Fibroblast of skin of abdomen (primary cell): Measurements from ENCODE around the gene OR2B6.

Experiments used
- DNase-seq: peaks from one replicate; pipeline ENCODE4 v3.0.0-alpha.2; 2013

The OR2B6 gene

DNA sequence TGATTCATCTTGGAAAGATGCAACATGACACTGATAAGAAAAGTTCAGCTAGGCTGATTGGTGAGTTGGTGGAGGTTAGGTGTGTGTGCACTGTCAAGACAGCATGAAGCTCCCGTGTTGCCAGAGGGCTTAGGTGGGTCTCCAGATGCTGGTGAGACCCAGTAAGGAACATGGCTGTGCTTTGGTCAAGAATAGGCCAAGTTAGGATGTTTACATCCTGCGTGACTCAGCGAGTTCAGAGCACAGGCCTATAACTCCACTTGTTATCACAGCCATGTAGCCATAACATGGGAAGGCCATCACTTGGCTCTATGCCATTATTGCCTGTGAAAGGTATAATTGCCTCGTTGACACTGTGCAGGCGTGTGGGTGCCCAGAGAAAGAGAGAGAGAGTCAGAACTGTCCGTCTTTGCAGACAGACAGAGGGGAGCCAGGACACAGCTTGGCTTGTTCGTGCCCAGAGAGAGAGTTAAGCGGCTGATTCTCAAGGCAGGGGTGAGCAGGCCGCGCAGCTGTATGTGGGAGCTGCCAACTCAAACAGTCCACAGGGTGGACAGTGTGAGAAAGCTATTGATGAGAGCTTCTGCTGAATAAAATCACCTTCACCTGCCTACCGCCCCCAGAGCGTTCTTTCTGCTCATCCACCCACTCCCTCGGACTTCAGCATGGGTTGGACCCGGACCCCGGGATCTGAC lies 43.5 kb downstream of the OR2B6 start:
- no peak for DNase-seq

GRCh38 chr6:28001351-28001750 lies 44.3 kb downstream of the OR2B6 start:
- DNase-seq, result no peak

DNA sequence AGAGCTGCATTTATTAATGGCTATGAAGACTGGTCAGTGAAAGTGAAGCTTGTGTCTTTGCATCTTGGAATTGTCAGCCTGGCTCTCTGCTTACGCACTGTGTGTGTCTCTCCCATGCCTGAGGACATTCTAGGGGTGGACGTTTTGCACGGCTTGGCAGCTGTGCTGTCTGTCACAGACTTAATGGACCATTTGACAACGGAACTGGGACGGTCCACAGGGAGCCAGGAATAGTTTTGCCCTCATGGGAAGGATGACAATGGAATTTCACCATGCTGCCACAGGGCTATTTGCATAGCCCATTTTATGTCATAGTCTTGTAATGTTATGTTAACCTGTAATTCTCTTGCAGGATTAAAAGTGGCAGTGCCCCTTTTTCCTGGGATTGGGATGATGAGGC lies 44.7 kb downstream of the OR2B6 start:
- no peak for DNase-seq

DNA sequence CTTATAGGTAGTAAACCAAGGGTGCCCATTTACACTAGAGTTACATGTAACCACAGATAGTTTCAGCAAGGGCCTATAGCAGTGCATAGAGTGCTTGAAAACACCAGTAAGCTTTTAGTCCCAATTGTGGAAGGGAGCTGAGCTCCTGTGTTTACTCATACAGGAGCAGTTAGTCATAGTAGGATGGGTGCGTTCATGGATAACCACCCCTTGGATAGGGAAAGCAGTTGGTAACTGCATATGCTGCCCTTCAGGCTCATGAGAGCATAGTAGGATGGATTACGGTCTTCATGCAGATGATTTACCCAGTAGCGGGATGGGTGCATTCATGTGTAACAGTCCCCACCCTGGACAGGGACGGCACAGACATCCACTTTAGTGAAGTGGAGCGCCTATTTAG lies 45.1 kb downstream of the OR2B6 start:
- no peak for DNase-seq

DNA sequence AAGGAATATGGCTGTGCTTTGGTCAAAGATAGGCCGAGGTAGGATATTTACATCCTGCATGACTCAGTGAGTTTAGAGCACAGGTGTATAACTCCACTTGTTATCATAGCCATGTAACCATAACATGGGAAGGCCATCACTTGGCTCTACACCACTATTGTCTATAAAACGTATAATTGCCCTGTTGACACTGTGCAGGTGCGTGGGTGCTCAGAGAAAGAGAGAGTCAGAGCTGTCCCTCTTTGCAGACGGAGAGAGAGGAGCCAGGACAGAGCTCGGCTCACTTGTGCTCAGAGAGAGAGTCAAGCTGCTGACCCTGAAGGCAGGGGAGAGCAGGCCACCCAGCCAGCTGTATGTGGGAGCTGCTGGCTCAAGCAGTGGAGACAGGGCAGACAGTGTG lies 46.0 kb downstream of the OR2B6 start:
- no peak for DNase-seq

DNA sequence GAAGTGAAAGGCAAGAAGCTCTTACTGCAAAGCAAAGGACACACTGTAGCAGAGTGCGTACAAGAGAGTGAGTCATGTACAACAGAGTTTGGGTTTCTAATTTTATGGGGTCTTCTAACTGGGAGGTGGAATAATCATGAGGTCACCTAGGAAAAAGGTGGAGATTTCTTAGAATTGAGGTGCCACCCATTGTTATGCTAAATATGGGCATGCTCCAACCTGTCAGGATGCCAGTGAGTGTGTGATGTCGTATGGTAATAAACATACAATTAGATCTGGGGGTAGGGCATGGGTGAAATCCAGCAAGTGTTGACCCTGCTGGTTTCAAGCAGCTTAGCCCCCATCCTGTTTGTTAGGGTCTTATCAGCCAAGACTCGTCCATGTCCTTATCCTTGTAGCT lies 46.6 kb downstream of the OR2B6 start:
- no peak for DNase-seq

- no peak for DNase-seq
Measured at GRCh38 chr6:28004350-28005151, 47.5 kb downstream of the OR2B6 start.

DNA sequence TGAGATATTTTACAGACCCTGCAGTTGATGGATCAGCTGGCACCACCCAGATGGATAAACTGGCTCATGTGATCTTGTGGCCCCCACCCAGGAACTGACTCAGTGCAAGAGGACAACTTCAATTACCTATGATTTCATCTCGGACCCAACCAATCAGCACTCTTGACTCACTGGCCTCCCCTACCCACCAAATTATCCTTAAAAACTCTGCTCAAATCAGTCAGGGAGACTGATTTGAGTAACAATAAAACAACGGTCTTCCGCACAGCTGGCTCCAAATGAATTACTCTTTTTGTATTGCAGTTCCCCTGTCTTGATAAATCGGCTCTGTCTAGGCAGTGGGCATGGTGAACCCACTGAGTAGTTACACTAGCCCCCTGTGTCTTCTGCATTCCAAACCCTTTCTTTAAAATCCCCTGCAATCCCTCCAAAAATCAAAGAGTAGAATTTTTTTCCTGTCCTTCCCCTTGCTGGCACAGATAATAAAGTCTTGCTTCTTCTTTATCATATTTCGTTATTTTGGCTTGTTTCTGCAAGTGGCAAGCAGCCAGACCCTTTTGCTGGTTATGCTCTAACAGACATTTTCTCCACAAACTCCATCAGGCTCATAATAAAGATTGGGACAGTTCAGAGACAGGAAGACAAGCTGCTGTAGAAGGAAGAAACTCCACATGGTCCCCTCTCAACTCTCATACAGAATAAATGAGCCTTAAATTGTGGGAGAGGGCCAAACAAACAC lies 48.3 kb downstream of the OR2B6 start:
- no peak for DNase-seq

GRCh38 chr6:28005975-28006374 lies 48.9 kb downstream of the OR2B6 start:
- no peak for DNase-seq
